Hepatocyte (in vitro differentiated cells): ENCODE data around the gene PDCD6IP. TPM values are rescaled to one million over a fixed set of nuclear protein-coding genes. Genes with fewer than 3 reads are reported as not detected.
"Not testable (repeated sequence)": the region's sequence is repeated elsewhere in the genome, so short reads cannot be mapped to it uniquely, and the experiment has no call there.

Experiments used
- DNase-seq: peaks from one replicate; pipeline ENCODE4 v3.0.0-alpha.2; 2016; ENCODE audit warnings: low spot score
- H2AFZ ChIP-seq: fragments of 200-600 bp; sonication (generic); 2 replicates; pipeline ENCODE4 v1.6.0; 2016; ENCODE audit warnings: antibody characterized with exemption, mild to moderate bottlenecking
- H3K27ac ChIP-seq: fragments of 200-600 bp; sonication (generic); 2 replicates; pipeline ENCODE4 v1.5.1; 2016; ENCODE audit warnings: mild to moderate bottlenecking
- H3K27me3 ChIP-seq: fragments of 200-600 bp; sonication (generic); 2 replicates; pipeline ENCODE4 v1.6.1; 2016
- H3K36me3 ChIP-seq: fragments of 200-600 bp; sonication (generic); replicated peaks from 2 replicates; pipeline ENCODE4 v1.5.1; 2016; ENCODE audit warnings: low read depth; ENCODE audit not compliant: insufficient read depth
- H3K4me1 ChIP-seq: fragments of 200-600 bp; sonication (generic); 2 replicates; pipeline ENCODE4 v1.5.1; 2016; ENCODE audit warnings: mild to moderate bottlenecking, moderate library complexity; ENCODE audit not compliant: insufficient read depth
- H3K4me2 ChIP-seq: fragments of 200-600 bp; sonication (generic); 2 replicates; pipeline ENCODE4 v1.6.0; 2016
- H3K4me3 ChIP-seq: fragments of 200-600 bp; sonication (generic); 2 replicates; pipeline ENCODE4 v1.5.1; 2016; ENCODE audit warnings: mild to moderate bottlenecking
- H3K79me2 ChIP-seq: fragments of 200-600 bp; sonication (generic); 2 replicates; pipeline ENCODE4 v1.6.0; 2017; ENCODE audit warnings: mild to moderate bottlenecking
- H3K9me2 ChIP-seq: fragments of 200-600 bp; sonication (generic); replicated peaks from 2 replicates; pipeline ENCODE4 v1.6.0; 2017; ENCODE audit warnings: mild to moderate bottlenecking; ENCODE audit not compliant: insufficient read depth
- H3K9me3 ChIP-seq: fragments of 200-600 bp; sonication (generic); 2 replicates; pipeline ENCODE4 v1.5.1; 2016; ENCODE audit warnings: low read depth, mild to moderate bottlenecking
- H4K20me1 ChIP-seq: fragments of 200-600 bp; sonication (generic); 2 replicates; pipeline ENCODE4 v1.6.0; 2016; ENCODE audit warnings: mild to moderate bottlenecking; ENCODE audit not compliant: insufficient read depth, poor library complexity, severe bottlenecking
- EZH2 ChIP-seq: fragments of 200-600 bp; sonication (generic); IDR thresholded peaks from 2 replicates; pipeline ENCODE4 v1.6.1; 2016; ENCODE audit warnings: antibody characterized with exemption, mild to moderate bottlenecking, borderline replicate concordance
- EZH2phosphoT487 ChIP-seq: fragments of 200-600 bp; sonication (generic); IDR thresholded peaks from one replicate; pipeline ENCODE4 v1.6.1; 2018; ENCODE audit warnings: antibody characterized with exemption, mild to moderate bottlenecking, low read depth, moderate library complexity; ENCODE audit not compliant: unreplicated experiment, severe bottlenecking
- WGBS: methylation state at CpG from one replicate; pipeline ENCODE4 v1.1.6; 2016; ENCODE audit warnings: low lambda C conversion rate; ENCODE audit errors: missing lambda C conversion rate; 5-methylcytosine and 5-hydroxymethylcytosine counted together
- polyA plus RNA-seq: library from polyadenylated mRNA; unstranded; fragments of >200 nt; fragmentation: Nextera tagmentation; extraction: Ambion mirVana; gene quantifications from 2 replicates; pipeline ENCODE4 v1.2.1, GENCODE V29; 2016
- total RNA-seq: library from RNA; depleted of rRNA; stranded (reverse); fragments of >200 nt; gene quantifications from 2 replicates; pipeline ENCODE4 v1.2.3, GENCODE V29; 2014
- TF ChIP-seq, protein P1 (sequence below): fragments of 200-600 bp; sonication (generic); IDR thresholded peaks from 2 replicates; pipeline ENCODE4 v1.5.1; 2016; ENCODE audit warnings: antibody characterized with exemption, mild to moderate bottlenecking; ENCODE audit not compliant: poor library complexity

PDCD6IP gene
- total and polyA plus RNA-seq, 2 experiments from 2014 or later: 83.6 to 121 TPM

GRCh38 chr3:33779751-33780150 is 18.7 kb upstream of the PDCD6IP start:
- no peak for DNase-seq
- Histone ChIP-seq H4K20me1 (no peaks in the 10 kb centered on the region), H3K79me2 (no peaks in the 10 kb centered on the region), H3K4me3 (no peak overlapping the region), H3K9me3 (no peaks in the 10 kb centered on the region), H3K9me2 (no peaks in the 10 kb centered on the region), H3K4me1 (no peaks in the 10 kb centered on the region), H2AFZ (no peak overlapping the region), H3K4me2 (no peak overlapping the region), H3K27ac (no peak overlapping the region), H3K27me3 (no peaks in the 10 kb centered on the region), H3K36me3 (no peaks in the 10 kb centered on the region)
- TF ChIP-seq EZH2 (no peak), EZH2phosphoT487 (no peak)
- TF ChIP-seq, protein P1, sequence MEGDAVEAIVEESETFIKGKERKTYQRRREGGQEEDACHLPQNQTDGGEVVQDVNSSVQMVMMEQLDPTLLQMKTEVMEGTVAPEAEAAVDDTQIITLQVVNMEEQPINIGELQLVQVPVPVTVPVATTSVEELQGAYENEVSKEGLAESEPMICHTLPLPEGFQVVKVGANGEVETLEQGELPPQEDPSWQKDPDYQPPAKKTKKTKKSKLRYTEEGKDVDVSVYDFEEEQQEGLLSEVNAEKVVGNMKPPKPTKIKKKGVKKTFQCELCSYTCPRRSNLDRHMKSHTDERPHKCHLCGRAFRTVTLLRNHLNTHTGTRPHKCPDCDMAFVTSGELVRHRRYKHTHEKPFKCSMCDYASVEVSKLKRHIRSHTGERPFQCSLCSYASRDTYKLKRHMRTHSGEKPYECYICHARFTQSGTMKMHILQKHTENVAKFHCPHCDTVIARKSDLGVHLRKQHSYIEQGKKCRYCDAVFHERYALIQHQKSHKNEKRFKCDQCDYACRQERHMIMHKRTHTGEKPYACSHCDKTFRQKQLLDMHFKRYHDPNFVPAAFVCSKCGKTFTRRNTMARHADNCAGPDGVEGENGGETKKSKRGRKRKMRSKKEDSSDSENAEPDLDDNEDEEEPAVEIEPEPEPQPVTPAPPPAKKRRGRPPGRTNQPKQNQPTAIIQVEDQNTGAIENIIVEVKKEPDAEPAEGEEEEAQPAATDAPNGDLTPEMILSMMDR: no peak
- WGBS: 68% methylated on average over 3 of the region's 3 CpGs

DNA sequence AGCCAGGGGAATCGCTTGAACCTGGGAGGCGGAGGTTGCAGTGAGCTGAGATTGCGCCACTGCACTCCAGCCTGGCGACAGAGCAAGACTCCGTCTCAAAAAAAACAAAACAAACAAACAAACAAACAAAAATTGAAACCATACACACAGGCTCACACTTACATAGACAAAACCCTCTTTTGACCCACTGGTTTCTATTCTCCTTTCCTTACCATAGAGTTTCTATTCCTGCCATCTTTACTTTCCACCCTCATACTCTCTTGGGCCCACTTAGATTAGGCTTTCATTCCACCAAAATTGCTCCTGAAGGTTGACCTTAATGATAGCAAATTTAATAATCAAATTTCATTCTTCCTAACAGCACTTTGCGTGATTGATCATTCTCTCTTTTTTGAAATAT is 17.0 kb upstream of the PDCD6IP start:
- not testable (repeated sequence) for H3K4me2 ChIP-seq, H4K20me1 ChIP-seq, H3K27me3 ChIP-seq, H3K4me1 ChIP-seq, H3K9me3 ChIP-seq, H2AFZ ChIP-seq, DNase-seq, H3K79me2 ChIP-seq, H3K4me3 ChIP-seq, H3K27ac ChIP-seq, H3K36me3 ChIP-seq, H3K9me2 ChIP-seq
- 97% methylated on average over 6 of the region's 6 CpGs for WGBS

- no peaks in the 10 kb centered on the region for H3K36me3 ChIP-seq
- no peaks in the 10 kb centered on the region for H3K79me2 ChIP-seq
- no peaks in the 10 kb centered on the region for H3K27me3 ChIP-seq
- H4K20me1 ChIP-seq: no peaks in the 10 kb centered on the region
- no peaks in the 10 kb centered on the region for H3K9me3 ChIP-seq
- 40% methylated on average over 7 of the region's 7 CpGs for WGBS
- peak overlapping the region; percentile 37 for H2AFZ ChIP-seq
- peak overlapping the region; percentile 82 for H3K4me2 ChIP-seq
- H3K27ac ChIP-seq: no peak overlapping the region
- H3K4me1 ChIP-seq: no peaks in the 10 kb centered on the region
- peak overlapping the region; percentile 15 for H3K4me3 ChIP-seq
- DNase-seq: no peak
- TF ChIP-seq EZH2phosphoT487: no peak
- TF ChIP-seq EZH2: no peak
- TF ChIP-seq, protein P1: no peak
- no peaks in the 10 kb centered on the region for H3K9me2 ChIP-seq
Observed at GRCh38 chr3:33786565-33787327, 11.7 kb upstream of the PDCD6IP start.

DNA sequence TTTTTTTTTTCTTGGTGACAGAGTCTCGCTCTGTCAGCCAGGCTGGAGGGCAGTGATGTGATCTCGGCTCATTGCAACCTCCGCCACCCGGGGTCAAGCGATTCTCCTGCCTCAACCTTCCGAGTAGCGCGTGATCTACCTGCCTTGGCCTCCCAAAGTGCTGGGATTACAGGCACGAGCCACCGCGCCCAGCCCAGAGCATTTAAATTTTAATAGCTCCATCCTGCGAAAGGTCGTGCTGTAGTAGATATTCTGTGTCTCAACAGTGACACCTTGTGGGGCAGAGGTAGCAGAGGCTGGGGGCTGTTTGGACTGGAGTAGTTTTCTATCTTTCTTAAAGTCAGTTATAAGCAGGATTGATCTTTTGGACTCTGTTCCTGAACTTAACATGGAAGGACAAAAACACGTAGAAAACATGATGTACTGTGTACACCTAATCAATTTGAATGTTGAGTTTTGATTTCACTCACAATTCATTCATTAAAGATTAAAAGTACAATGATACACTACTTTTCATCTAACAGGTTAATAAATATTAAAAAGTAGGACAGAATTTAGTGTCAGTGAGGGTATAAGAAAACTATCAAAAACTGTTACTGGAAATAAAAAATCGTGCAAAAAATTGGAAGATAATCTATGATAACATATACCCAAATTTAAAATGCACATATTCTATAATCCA is 11.0 kb upstream of the PDCD6IP start:
- Histone ChIP-seq H3K4me1 (no peaks in the 10 kb centered on the region), H3K27me3 (no peaks in the 10 kb centered on the region), H3K79me2 (no peaks in the 10 kb centered on the region), H2AFZ (peak overlapping the region; percentile 37), H3K4me2 (peak overlapping the region; percentile 82), H3K27ac (no peak overlapping the region), H3K9me3 (no peaks in the 10 kb centered on the region), H3K4me3 (peak overlapping the region; percentile 15), H3K9me2 (no peaks in the 10 kb centered on the region), H4K20me1 (no peaks in the 10 kb centered on the region), H3K36me3 (no peaks in the 10 kb centered on the region)
- TF ChIP-seq, protein P1: peak; percentile 83
- no peak for TF ChIP-seq EZH2phosphoT487
- peak; percentile 83 for DNase-seq
- WGBS: 5% methylated on average over 15 of the region's 15 CpGs
